GM23248 (cell line): ENCODE data around the gene CSMD2.

Experiments
- EZH2 ChIP-seq: fragments of 200-600 bp; sonication (generic); IDR thresholded peaks from 2 replicates; pipeline ENCODE4 v1.6.1; 2018; ENCODE audit warnings: antibody characterized with exemption, mild to moderate bottlenecking; ENCODE audit not compliant: insufficient read depth, poor library complexity, severe bottlenecking
- EZH2phosphoT487 ChIP-seq: fragments of 200-600 bp; sonication (generic); IDR thresholded peaks from 2 replicates; pipeline ENCODE4 v1.6.1; 2018; ENCODE audit warnings: antibody characterized with exemption, moderate library complexity, mild to moderate bottlenecking, low read depth; ENCODE audit not compliant: insufficient read depth

GRCh38 chr1:33650708-33651107 lies 514.3 kb downstream of the CSMD2 start:
- no peak for TF ChIP-seq EZH2
- TF ChIP-seq EZH2phosphoT487: no peak
